K562 (cell line): ENCODE measurements around the gene C10orf53. TPM values are rescaled to one million over a fixed set of nuclear protein-coding genes. Genes with fewer than 3 reads are reported as not detected.

Experiments used
- ATAC-seq: fragments of 200-7000 bp; cut with Tn5 transposase; 3 replicates; pipeline ENCODE4 v1.9.1; 2020; ENCODE audit warnings: moderate library complexity
- BruUV-seq: library from RNA; stranded (reverse); fragments of 400-500 nt; replicated peaks from 2 replicates; lab custom pipeline; 2021; lab: Mats Ljungman, UMichigan
- CTCF ChIA-PET: fragments of 300-600 bp; formaldehyde crosslinking; extraction: SDS; loops from one replicate; lab custom pipeline; 2021; ENCODE audit warnings: low intra/inter-chr PET ratio; lab: Yijun Ruan, JAX
- POLR2A ChIA-PET: fragments of 300-600, 350-650 bp; sonication (Branson Sonifier 250); formaldehyde crosslinking; extraction: SDS; loops from one replicate; lab custom pipeline; 2021; ENCODE audit warnings: antibody characterized with exemption, inconsistent platforms; lab: Yijun Ruan, JAX
- DNase-seq, 4 experiments: peaks; one replicate each; pipeline versions ENCODE4 v3.0.0 to v3.0.0-alpha.2; 2011 to 2018; ENCODE audit warnings: low spot score in 3 of 4, mixed read lengths in 3 of 4; ENCODE audit errors: extremely low read depth in 1 of 4
- FAIRE-seq: peaks from 2 replicates; lab custom pipeline; 2011; peaks lifted over from hg19 to GRCh38; lab: Jason Lieb, UNC
- H2AFZ ChIP-seq: 2 replicates; pipeline ENCODE4 v1.6.0; 2011; ENCODE audit warnings: low read depth, low read length, control low read depth, inconsistent platforms
- H3K27ac ChIP-seq: fragments of 200-600 bp; 3 replicates; pipeline ENCODE4 v1.8.0; 2011; ENCODE audit warnings: low read depth, mild to moderate bottlenecking, control low read depth, inconsistent platforms, low read length, moderate library complexity, mixed read lengths; ENCODE audit errors: extremely low read depth
- H3K27me3 ChIP-seq, 2 experiments: fragments of 300-600 bp in 1 of 2; 2 replicates in 1 of 2; 3 replicates in 1 of 2; pipeline versions ENCODE4 v1.6.0 to v1.8.0; 2011; ENCODE audit warnings: inconsistent platforms in 2 of 2, low read length in 2 of 2, mild to moderate bottlenecking in 1 of 2, mixed read lengths in 1 of 2, moderate library complexity in 1 of 2; ENCODE audit not compliant: control insufficient read depth in 2 of 2, insufficient read depth in 2 of 2
- H3K36me3 ChIP-seq: fragments of 300-600 bp; 3 replicates; pipeline ENCODE4 v1.8.0; 2011; ENCODE audit warnings: mild to moderate bottlenecking, low read length, inconsistent platforms; ENCODE audit not compliant: control insufficient read depth, insufficient read depth
- H3K4me1 ChIP-seq, 2 experiments: fragments of 200-600 bp in 1 of 2; replicated peaks in 1 of 2; 2 replicates in 1 of 2; 3 replicates in 1 of 2; pipeline versions ENCODE4 v1.5.1 to v1.8.0; 2011; ENCODE audit warnings: inconsistent platforms in 2 of 2, low read length in 2 of 2, mild to moderate bottlenecking in 1 of 2, mixed read lengths in 1 of 2, moderate library complexity in 1 of 2; ENCODE audit not compliant: control insufficient read depth in 2 of 2, insufficient read depth in 2 of 2
- H3K4me2 ChIP-seq: 2 replicates; pipeline ENCODE4 v1.6.1; 2011; ENCODE audit warnings: low read length, control low read depth, inconsistent platforms, mixed read lengths; ENCODE audit not compliant: insufficient read depth
- H3K4me3 ChIP-seq: fragments of 200-600 bp; sonication (generic), shearing (Covaris generic); 2 replicates; pipeline ENCODE4 v1.5.1; 2016; ENCODE audit warnings: control low read depth, inconsistent platforms
- H3K79me2 ChIP-seq: fragments of 200-600 bp; 3 replicates; pipeline ENCODE4 v1.8.0; 2011; ENCODE audit warnings: low read length, inconsistent platforms; ENCODE audit not compliant: control insufficient read depth, insufficient read depth
- H3K9ac ChIP-seq, 2 experiments: 2 replicates each; pipeline versions ENCODE4 v1.6.0 to v1.6.1; 2011; ENCODE audit warnings: low read depth in 2 of 2, low read length in 2 of 2, control low read depth in 1 of 2, inconsistent platforms in 1 of 2, mild to moderate bottlenecking in 1 of 2, mixed read lengths in 1 of 2; ENCODE audit not compliant: insufficient read depth in 1 of 2
- H3K9me1 ChIP-seq: one replicate; pipeline ENCODE4 v1.6.0; 2011; ENCODE audit warnings: inconsistent platforms, mild to moderate bottlenecking, low read length, moderate library complexity; ENCODE audit not compliant: control insufficient read depth, insufficient read depth
- H3K9me3 ChIP-seq: replicated peaks from 2 replicates; pipeline ENCODE4 v1.5.1; 2011; ENCODE audit warnings: low read depth, low read length, inconsistent platforms; ENCODE audit not compliant: control insufficient read depth, insufficient read depth
- H4K20me1 ChIP-seq: replicated peaks from 2 replicates; pipeline ENCODE4 v1.6.1; 2011; ENCODE audit warnings: low read length, inconsistent platforms, mixed read lengths; ENCODE audit not compliant: control insufficient read depth, insufficient read depth
- ATF1 ChIP-seq, 2 experiments: fragments of 450-650 bp in 1 of 2; IDR thresholded peaks; 2 replicates each; pipeline ENCODE4 v1.6.1; 2016; ENCODE audit warnings: missing compliant biosample characterization in 1 of 2, missing genetic modification characterization in 1 of 2
- HEY1 ChIP-seq: fragments of 250-450 bp; sonication (Bioruptor Pico); IDR thresholded peaks from 2 replicates; pipeline ENCODE4 v1.5.0; 2020; ENCODE audit warnings: mild to moderate bottlenecking, moderate library complexity, borderline replicate concordance
- IFI16 ChIP-seq: fragments of 250-450 bp; sonication (Bioruptor Pico); IDR thresholded peaks from 2 replicates; pipeline ENCODE4 v2.1.2; 2022; ENCODE audit warnings: mild to moderate bottlenecking, inconsistent platforms
- MAX ChIP-seq: sonication (generic); formaldehyde crosslinking; IDR thresholded peaks from 2 replicates; pipeline ENCODE4 v1.9.0; 2022; ENCODE audit warnings: mild to moderate bottlenecking, missing genetic modification reagents
- POLR2G ChIP-seq: fragments of 200-400 bp; formaldehyde crosslinking; IDR thresholded peaks from 2 replicates; pipeline ENCODE4 v1.6.1; 2017; ENCODE audit warnings: low read depth, mild to moderate bottlenecking, antibody characterized with exemption, low read length, moderate library complexity
- WGBS: fragments of 100-300 bp; shearing (Covaris generic); methylation state at CpG from one replicate; pipeline ENCODE4 v1.1.6; 2016; ENCODE audit warnings: low coverage, mixed read lengths; ENCODE audit not compliant: insufficient coverage; ENCODE audit errors: missing lambda C conversion rate; 5-methylcytosine and 5-hydroxymethylcytosine counted together
- in situ Hi-C: fragments of 300-500 bp; cut with MboI; formaldehyde crosslinking; loops from 4 replicates; pipeline ENCODE4 v1.15.0; 2018; ENCODE audit warnings: inconsistent platforms, mixed read lengths
- intact Hi-C: fragments of 100-400 bp; cut with micrococcal nuclease; formaldehyde crosslinking; loops from 2 replicates; pipeline ENCODE4 v1.14.2; 2022
- polyA plus RNA-seq, 8 experiments: library from polyadenylated mRNA; depleted of rRNA in 4 of 8; stranded (reverse) in 5 of 8; unstranded in 3 of 8; fragments of >200 nt; fragmentation: Nextera tagmentation in 2 of 8; fragmentation: Illumina TruSeq in 1 of 8; extraction: Ambion mirVana in 2 of 8; extraction: Trizol in 1 of 8; gene quantifications; 2 replicates each; pipeline versions ENCODE4 v1.2.1 to v1.2.3, GENCODE V29; 2011 to 2014; ENCODE audit warnings: inconsistent platforms in 1 of 8, missing spikeins in 1 of 8
- total RNA-seq, 7 experiments: library from RNA; depleted of rRNA in 6 of 7; stranded (reverse); fragments of >200 nt in 6 of 7; fragmentation: Illumina TruSeq in 2 of 7; extraction: Trizol in 2 of 7; gene quantifications; 2 replicates each; pipeline versions ENCODE4 v1.2.1 to v1.2.3, GENCODE V29; 2011 to 2021; ENCODE audit warnings: low replicate concordance in 1 of 7

Gene C10orf53
- total and polyA plus RNA-seq, 9 of the 15 experiments (the other 6 are each of a cell fraction or from before 2014, with no cell fraction given) = not detected

DNA sequence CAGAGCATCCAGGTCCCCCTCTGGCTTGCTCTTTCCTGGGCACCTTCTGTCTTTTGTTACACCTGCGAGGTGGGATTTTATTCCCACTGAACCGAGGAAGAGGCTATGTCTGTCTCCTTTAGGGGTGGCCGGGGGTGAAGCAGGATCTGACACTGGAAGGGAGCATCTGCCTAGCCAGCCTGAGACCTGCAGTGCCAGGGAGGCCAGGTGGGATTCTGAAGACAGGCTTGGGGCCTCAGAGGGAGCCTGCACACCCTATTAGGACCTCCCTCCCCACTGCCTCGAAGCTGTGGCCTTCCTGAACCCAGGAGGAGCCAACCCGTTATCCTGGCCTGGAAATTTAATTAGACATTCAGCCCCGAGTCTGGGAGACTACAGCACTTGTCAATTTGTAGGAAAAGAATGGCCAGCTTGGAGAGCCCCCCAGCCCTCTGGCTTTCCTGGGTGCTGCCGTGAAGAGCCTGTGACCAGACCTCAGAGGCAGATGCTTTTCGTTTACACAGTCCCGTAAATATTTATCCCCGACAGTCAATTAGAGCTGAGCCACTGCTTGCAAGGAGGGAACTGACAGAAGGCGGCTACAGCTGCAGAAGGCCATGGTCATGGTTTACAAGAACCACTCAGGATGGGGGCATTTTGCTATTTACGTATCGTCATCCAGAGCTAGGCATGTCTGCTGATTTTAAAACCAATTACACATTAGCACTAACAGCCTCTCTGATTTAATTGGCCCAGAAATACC, 46.0 kb upstream of the C10orf53 start:
- Histone ChIP-seq H3K4me2 (no peak overlapping the region), H4K20me1 (no peaks in the 10 kb centered on the region), H3K9me1 (no peaks in the 10 kb centered on the region)
- POLR2A ChIA-PET = interaction anchor here (1.6 kb wide), 1 partner anchor 58 kb away, joined by 4 read pairs; no protein-coding TSS in a partner anchor
- intact Hi-C loops = no loop called here
- no peak; the same call in 2 of the 3 replicates for ATAC-seq
- TF ChIP-seq HEY1 (CRISPR knock-in tag) (no peak), ATF1 (CRISPR knock-in tag; IDR thresholded peaks at IDR 0.05) (no peak), ATF1 (tag; IDR thresholded peaks at IDR 0.05) (no peak), IFI16 (CRISPR knock-in tag) (no peak), MAX (CRISPR knock-in tag) (no peak), POLR2G (no peak)
- TF ChIP-seq, all 486 proteins: peak for 0
- Histone ChIP-seq H3K4me3 (no peak overlapping the region), H3K9ac (no peak overlapping the region), H3K36me3 (no peaks in the 10 kb centered on the region), H3K27ac (no peak overlapping the region), H3K27me3 (peaks cover 9 to 44% of the 10 kb centered on the region in 2 experiments; a peak in 3 of 5 replicates), H2AFZ (no peak overlapping the region), H3K9me3 (no peaks in the 10 kb centered on the region), H3K4me1 (0 out of 5 replicates have a peak, but pooled peaks cover 0 to 3% of the 10 kb centered on the region in 2 experiments), H3K79me2 (no peaks in the 10 kb centered on the region)
- BruUV-seq = no TSS peak
- CTCF ChIA-PET = no interaction called here
- FAIRE-seq (no peak), DNase-seq (no peak)
- in situ Hi-C loops = no loop called here
- WGBS = 0% methylated on average over 13 of the region's 13 CpGs
